Stimulated activated naive B cell treated with anti-CD40 and anti-IgM and Interleukin-4, amounts not matched to agents 10 μg/mL and 1 μg/mL and 100 μg/mL, for 72 hours (primary cell): ENCODE data around the gene STARD4.

Experiments
- ATAC-seq, 2 donors: fragments of 150-1000 bp; cut with Tn5 transposase; replicated peaks; 2 replicates each; pipeline ENCODE4 v1.10.0; 2021; ENCODE audit warnings: moderate library complexity in 1 of 2
- DNase-seq: peaks from one replicate; pipeline ENCODE4 v3.0.0; 2021
- H3K27ac Mint-ChIP-seq: one replicate; pipeline ENCODE4 v1.8.0; 2022; ENCODE audit warnings: mild to moderate bottlenecking, mixed read lengths
- H3K27me3 Mint-ChIP-seq, 2 donors: one replicate each; pipeline ENCODE4 v1.8.0; 2022; ENCODE audit warnings: mixed read lengths in 2 of 2
- H3K36me3 Mint-ChIP-seq, 2 donors: one replicate each; pipeline ENCODE4 v1.8.0; 2022; ENCODE audit warnings: mixed read lengths in 2 of 2, mild to moderate bottlenecking in 1 of 2
- H3K4me1 Mint-ChIP-seq, 2 donors: one replicate each; pipeline ENCODE4 v1.8.0; 2022; ENCODE audit warnings: mixed read lengths in 2 of 2, mild to moderate bottlenecking in 1 of 2
- H3K4me3 Mint-ChIP-seq, 2 donors: one replicate each; pipeline ENCODE4 v1.8.0; 2022; ENCODE audit warnings: mild to moderate bottlenecking in 2 of 2, mixed read lengths in 2 of 2, moderate library complexity in 1 of 2
- H3K9me3 Mint-ChIP-seq, 2 donors: one replicate each; pipeline ENCODE4 v1.8.0; 2022; ENCODE audit warnings: mixed read lengths in 2 of 2, mild to moderate bottlenecking in 1 of 2

STARD4 gene

GRCh38 chr5:111472579-111472978 lies 39.8 kb downstream of the STARD4 start:
- H3K4me1 Mint-ChIP-seq = peaks cover 0 to 6% of the 10 kb centered on the region in 2 donors
- H3K4me3 Mint-ChIP-seq = no peak overlapping the region
- no peaks in the 10 kb centered on the region for H3K36me3 Mint-ChIP-seq
- H3K27ac Mint-ChIP-seq = no peak overlapping the region
- no peaks in the 10 kb centered on the region for H3K27me3 Mint-ChIP-seq
- H3K9me3 Mint-ChIP-seq = peaks cover 0 to under 1% of the 10 kb centered on the region in 2 donors
- DNase-seq (no peak), ATAC-seq (peak; percentile 39 to 63)

- Mint-ChIP-seq H3K36me3 (no peaks in the 10 kb centered on the region), H3K9me3 (peaks cover 0 to 6% of the 10 kb centered on the region in 2 donors), H3K4me3 (no peak overlapping the region), H3K27me3 (no peaks in the 10 kb centered on the region), H3K4me1 (peaks cover 0 to 6% of the 10 kb centered on the region in 2 donors), H3K27ac (no peak overlapping the region)
- ATAC-seq (no peak), DNase-seq (no peak)
These were observed 40.2 kb downstream of the STARD4 start for GRCh38 chr5:111472096-111472495.

- Mint-ChIP-seq H3K27me3 (peaks cover 0 to 3% of the 10 kb centered on the region in 2 donors), H3K9me3 (peaks cover 0 to 9% of the 10 kb centered on the region in 2 donors), H3K36me3 (no peaks in the 10 kb centered on the region), H3K4me1 (peaks cover 0 to 6% of the 10 kb centered on the region in 2 donors), H3K27ac (no peak overlapping the region), H3K4me3 (no peak overlapping the region)
- no peak for ATAC-seq
- DNase-seq = no peak
These were observed 42.4 kb downstream of the STARD4 start for GRCh38 chr5:111469903-111470302.

GRCh38 chr5:111469293-111469896 lies 42.9 kb downstream of the STARD4 start:
- Mint-ChIP-seq H3K4me1 (peaks cover 0 to 6% of the 10 kb centered on the region in 2 donors), H3K27ac (no peak overlapping the region), H3K36me3 (no peaks in the 10 kb centered on the region), H3K27me3 (peaks cover 0 to 4% of the 10 kb centered on the region in 2 donors), H3K9me3 (peaks cover 0 to 9% of the 10 kb centered on the region in 2 donors), H3K4me3 (no peak overlapping the region)
- no peak for ATAC-seq
- no peak for DNase-seq

GRCh38 chr5:111463311-111463710 lies 49.0 kb downstream of the STARD4 start:
- H3K4me3 Mint-ChIP-seq = no peak overlapping the region
- DNase-seq (no peak), ATAC-seq (no peak)
- peaks cover 0 to 4% of the 10 kb centered on the region in 2 donors for H3K27me3 Mint-ChIP-seq
- peaks cover 5 to 8% of the 10 kb centered on the region in 2 donors for H3K4me1 Mint-ChIP-seq
- no peak overlapping the region for H3K27ac Mint-ChIP-seq
- H3K36me3 Mint-ChIP-seq = no peaks in the 10 kb centered on the region
- peaks cover 2 to 9% of the 10 kb centered on the region in 2 donors for H3K9me3 Mint-ChIP-seq

- Mint-ChIP-seq H3K27ac (no peak overlapping the region), H3K4me1 (peaks cover 5 to 8% of the 10 kb centered on the region in 2 donors), H3K36me3 (no peaks in the 10 kb centered on the region)
These were observed 50.4 kb downstream of the STARD4 start for GRCh38 chr5:111461934-111462333.

GRCh38 chr5:111461255-111461671 lies 51.1 kb downstream of the STARD4 start:
- Mint-ChIP-seq H3K27me3 (peaks cover 0 to 4% of the 10 kb centered on the region in 2 donors), H3K27ac (no peak overlapping the region), H3K4me3 (no peak overlapping the region), H3K4me1 (peaks cover 5 to 8% of the 10 kb centered on the region in 2 donors), H3K9me3 (peaks cover 2 to 3% of the 10 kb centered on the region in 2 donors), H3K36me3 (no peaks in the 10 kb centered on the region)
- DNase-seq (no peak), ATAC-seq (peak in 1 of 2 donors; percentile 45)

More at GRCh38 chr5:111461934-111462333, 50.4 kb downstream of the STARD4 start:
- H3K4me3 Mint-ChIP-seq = no peak overlapping the region
- ATAC-seq (peak in 1 of 2 donors; percentile 22), DNase-seq (no peak)
- peaks cover 2 to 3% of the 10 kb centered on the region in 2 donors for H3K9me3 Mint-ChIP-seq
- H3K27me3 Mint-ChIP-seq = peaks cover 0 to 4% of the 10 kb centered on the region in 2 donors

GRCh38 chr5:111454776-111455175 lies 57.6 kb downstream of the STARD4 start:
- H3K27ac Mint-ChIP-seq = no peak overlapping the region
- H3K27me3 Mint-ChIP-seq = no peaks in the 10 kb centered on the region
- no peaks in the 10 kb centered on the region for H3K36me3 Mint-ChIP-seq
- no peak overlapping the region for H3K4me3 Mint-ChIP-seq
- DNase-seq = no peak
- H3K9me3 Mint-ChIP-seq = no peaks in the 10 kb centered on the region
- H3K4me1 Mint-ChIP-seq = no peaks in the 10 kb centered on the region
- no peak for ATAC-seq

GRCh38 chr5:111454198-111454622 lies 58.1 kb downstream of the STARD4 start:
- no peak for ATAC-seq
- no peak overlapping the region for H3K4me3 Mint-ChIP-seq

GRCh38 chr5:111453747-111454146 lies 58.6 kb downstream of the STARD4 start:
- Mint-ChIP-seq H3K27ac (no peak overlapping the region), H3K36me3 (no peaks in the 10 kb centered on the region), H3K4me1 (no peaks in the 10 kb centered on the region), H3K9me3 (no peaks in the 10 kb centered on the region), H3K27me3 (no peaks in the 10 kb centered on the region), H3K4me3 (no peak overlapping the region)
- DNase-seq (no peak), ATAC-seq (no peak)

More at GRCh38 chr5:111454198-111454622, 58.1 kb downstream of the STARD4 start:
- no peak for DNase-seq
- H3K4me1 Mint-ChIP-seq = no peaks in the 10 kb centered on the region
- no peaks in the 10 kb centered on the region for H3K27me3 Mint-ChIP-seq
- H3K27ac Mint-ChIP-seq = no peak overlapping the region
- no peaks in the 10 kb centered on the region for H3K36me3 Mint-ChIP-seq
- no peaks in the 10 kb centered on the region for H3K9me3 Mint-ChIP-seq

GRCh38 chr5:111453295-111453694 lies 59.0 kb downstream of the STARD4 start:
- Mint-ChIP-seq H3K27ac (no peak overlapping the region), H3K9me3 (no peaks in the 10 kb centered on the region), H3K4me1 (no peaks in the 10 kb centered on the region), H3K4me3 (no peak overlapping the region), H3K36me3 (no peaks in the 10 kb centered on the region), H3K27me3 (no peaks in the 10 kb centered on the region)
- DNase-seq (no peak), ATAC-seq (no peak)

GRCh38 chr5:111447822-111448221 lies 64.5 kb downstream of the STARD4 start:
- no peaks in the 10 kb centered on the region for H3K4me1 Mint-ChIP-seq

GRCh38 chr5:111447099-111447498 lies 65.2 kb downstream of the STARD4 start:
- H3K36me3 Mint-ChIP-seq = no peaks in the 10 kb centered on the region
- no peak overlapping the region for H3K4me3 Mint-ChIP-seq
- H3K27me3 Mint-ChIP-seq = no peaks in the 10 kb centered on the region
- H3K9me3 Mint-ChIP-seq = peaks cover 0 to 2% of the 10 kb centered on the region in 2 donors
- no peak overlapping the region for H3K27ac Mint-ChIP-seq
- DNase-seq (no peak), ATAC-seq (no peak)
- H3K4me1 Mint-ChIP-seq = no peaks in the 10 kb centered on the region

More at GRCh38 chr5:111447822-111448221, 64.5 kb downstream of the STARD4 start:
- no peak overlapping the region for H3K27ac Mint-ChIP-seq
- no peak for DNase-seq
- H3K4me3 Mint-ChIP-seq = no peak overlapping the region
- no peaks in the 10 kb centered on the region for H3K27me3 Mint-ChIP-seq
- no peaks in the 10 kb centered on the region for H3K36me3 Mint-ChIP-seq
- ATAC-seq = no peak
- peaks cover 0 to 2% of the 10 kb centered on the region in 2 donors for H3K9me3 Mint-ChIP-seq
